CD4-positive, alpha-beta T cell treated with Interferon gamma for 1 hour (primary cell): Measurements from ENCODE around the gene ENAH.

Experiments
- DNase-seq: peaks from one replicate; pipeline ENCODE4 v3.0.0-alpha.2; 2020

The ENAH gene

GRCh38 chr1:225449261-225449660 is 203.7 kb downstream of the ENAH start:
- no peak for DNase-seq

DNA sequence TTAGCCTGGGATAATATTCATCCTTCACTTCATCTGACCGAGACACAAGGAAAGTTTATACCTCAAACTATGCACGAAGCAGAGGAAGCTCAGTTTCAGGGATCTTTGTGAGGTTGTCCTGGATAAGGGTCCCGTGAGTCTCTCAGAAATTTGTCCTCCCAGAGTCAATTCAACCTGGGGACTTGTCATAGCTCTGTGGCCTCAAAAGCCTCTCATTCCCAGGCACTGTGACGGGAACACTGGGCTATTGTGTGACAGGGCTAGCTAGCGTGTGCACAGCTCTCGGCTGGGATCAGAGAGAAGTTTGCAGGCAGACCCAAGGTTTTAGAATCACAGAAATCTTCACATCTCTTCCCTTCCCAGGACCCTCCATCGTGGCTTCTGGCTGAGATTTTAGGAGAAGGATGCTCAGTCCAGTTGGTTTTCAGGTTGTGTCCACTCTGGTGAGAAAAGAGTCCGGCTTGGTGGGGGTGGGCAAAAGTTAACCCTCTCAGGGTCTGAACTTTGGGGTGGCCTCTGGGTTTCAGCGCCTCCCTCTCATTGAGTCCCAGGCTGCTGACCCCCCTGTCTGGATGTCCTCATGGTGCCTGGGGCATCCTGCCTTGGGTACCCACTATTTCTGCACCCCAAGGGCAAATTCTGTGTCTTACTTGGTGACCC is 204.6 kb downstream of the ENAH start:
- DNase-seq: no peak

DNA sequence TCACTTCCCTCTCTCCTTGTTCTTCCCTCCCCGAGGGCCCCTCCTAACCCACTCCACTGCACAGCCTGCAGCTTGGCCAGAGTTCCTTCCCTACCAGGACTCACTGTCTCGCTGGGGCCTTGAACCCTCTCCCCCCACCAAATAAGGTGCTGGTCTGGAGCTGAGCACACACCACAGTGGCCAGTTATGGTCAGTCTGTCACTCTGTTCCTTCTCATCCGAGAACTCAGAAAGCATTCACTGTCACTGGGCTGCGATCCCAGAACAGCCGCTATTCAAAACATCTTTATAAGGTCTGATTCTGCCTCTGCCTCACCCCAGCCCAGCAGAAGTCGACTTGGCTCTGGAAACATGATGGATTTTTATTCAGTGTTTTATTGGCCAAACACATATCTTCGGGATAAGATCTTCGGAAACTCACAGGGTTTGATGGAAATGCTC is 205.3 kb downstream of the ENAH start:
- DNase-seq: no peak

DNA sequence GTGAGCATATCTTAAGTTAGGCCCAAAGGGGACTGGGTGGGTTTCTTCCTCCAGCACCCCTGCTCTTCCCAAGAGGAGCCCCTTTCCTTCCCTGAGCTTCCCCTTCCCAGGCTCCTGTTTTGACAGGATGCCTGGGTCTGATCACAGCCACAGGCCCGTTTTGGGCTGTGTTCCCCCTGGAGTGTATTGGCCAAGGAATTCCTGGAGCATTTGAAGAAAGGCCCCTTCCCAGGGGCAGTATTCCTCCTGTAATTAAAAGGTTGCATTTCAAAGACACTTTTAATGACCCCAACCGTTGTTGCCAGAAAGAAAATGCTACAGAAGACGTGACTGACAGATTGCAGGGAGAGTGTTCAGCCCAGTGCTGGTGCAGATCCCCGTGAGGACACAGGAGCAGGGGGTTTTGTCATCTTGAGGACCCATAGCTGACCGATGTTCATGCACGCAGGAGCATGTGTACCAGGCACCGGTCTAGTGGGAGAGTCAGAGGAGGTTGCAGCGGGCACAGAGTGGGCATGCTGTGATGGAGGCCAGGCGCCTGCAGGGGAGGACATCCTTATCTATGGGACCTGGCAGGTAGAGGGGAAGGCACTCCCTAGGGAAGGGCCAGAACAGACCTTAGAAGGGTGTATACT is 205.8 kb downstream of the ENAH start:
- no peak for DNase-seq

GRCh38 chr1:225446595-225446960 is 206.3 kb downstream of the ENAH start:
- no peak for DNase-seq

DNA sequence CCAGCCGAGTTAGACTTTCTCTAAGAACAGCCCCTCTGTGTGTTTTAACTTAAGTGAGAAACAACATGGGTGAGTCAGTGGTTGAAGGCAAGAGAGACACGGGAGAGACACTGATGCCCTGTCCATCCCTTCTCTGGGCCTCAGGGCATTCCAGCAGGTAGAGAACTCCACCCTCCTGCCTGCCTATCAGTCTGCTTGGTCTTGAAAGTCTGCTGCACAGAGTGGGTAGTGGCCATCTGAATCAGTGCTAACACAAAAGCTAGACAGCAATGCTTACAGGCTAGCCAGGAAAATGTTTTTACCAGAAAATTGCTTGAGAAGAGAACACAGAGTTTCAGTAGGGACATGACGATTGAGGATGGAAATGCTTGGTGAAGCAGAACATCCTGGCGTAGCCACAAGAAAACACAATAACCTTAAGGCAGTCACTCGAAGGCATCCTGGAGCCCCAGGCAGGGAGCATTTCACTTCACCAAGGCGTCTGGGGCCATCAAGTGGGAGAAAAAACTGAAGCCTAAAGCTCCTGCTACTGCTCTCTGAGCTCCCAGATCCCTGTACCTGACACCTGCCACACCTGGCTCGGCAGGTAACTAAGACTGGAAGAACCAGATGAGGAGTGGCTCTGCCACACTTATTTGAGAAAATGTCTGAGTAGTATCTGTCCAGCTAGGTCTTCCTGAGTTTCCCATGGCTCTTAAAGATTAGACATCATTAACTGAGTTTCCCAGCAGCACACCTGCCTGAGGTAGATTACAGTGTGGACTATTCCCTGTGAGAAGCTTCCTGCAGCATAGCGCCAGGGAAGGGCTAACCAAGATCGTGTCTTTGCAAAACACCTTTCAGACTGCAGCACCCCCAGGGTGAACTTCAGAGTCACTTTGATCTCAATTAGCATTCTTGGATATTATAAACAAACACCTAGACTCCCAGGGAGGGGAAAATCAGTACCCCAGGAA is 207.0 kb downstream of the ENAH start:
- no peak for DNase-seq

DNA sequence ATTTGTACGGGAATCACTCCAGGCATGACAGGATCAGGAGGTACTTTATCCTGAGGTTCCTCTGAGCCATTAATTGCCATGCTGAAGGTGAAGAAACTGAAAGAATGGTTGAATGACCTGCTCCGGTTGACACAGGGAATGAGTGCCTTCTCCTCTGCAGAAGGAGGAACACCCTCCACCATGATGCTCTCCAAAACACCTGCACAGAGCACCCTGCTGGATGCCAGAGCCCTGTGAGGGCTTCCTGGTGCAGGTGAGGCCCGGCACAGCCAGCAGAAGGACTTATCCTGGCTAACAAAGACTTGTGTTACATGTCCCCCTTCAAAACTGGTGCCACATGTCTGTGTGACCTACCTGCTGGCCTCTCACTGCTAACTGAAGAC is 210.8 kb downstream of the ENAH start:
- DNase-seq: no peak

DNA sequence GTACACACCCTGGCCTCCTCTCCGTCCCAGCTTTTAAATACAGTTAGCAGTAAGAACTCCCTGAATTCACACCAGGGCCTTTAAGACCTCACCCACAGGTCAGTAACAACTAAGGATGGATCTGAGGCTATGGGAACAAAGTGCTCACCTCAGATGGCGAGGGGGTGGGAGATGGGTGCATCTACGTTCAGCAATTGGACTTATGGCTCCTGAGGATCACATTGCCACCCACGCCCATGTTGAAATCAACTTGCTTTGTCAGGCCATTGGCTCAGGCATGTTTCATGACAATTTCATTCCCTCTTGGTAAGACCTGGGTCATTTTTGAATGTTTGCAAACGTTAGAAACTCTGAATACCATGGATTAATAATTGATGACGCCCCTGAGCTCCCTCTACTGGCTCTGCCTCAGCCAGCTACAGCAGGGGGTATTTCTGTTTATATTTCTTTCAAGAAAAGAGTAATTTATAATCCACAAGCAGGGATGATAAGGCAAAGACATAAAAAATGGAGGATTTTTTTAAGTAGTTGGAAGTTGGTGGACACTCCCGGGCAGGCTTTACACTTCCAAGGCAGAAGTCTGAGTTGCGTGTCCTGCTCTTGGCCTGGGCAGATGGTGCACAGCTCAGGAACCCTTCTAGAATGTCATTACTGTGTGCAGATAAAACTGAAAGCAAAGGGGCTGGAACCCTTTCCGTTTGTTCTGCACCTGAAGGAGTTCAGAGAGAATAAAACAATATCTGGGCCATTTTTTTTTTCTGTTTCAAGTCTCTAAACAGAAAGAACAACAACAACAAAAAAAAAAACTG is 211.4 kb downstream of the ENAH start:
- no peak for DNase-seq

DNA sequence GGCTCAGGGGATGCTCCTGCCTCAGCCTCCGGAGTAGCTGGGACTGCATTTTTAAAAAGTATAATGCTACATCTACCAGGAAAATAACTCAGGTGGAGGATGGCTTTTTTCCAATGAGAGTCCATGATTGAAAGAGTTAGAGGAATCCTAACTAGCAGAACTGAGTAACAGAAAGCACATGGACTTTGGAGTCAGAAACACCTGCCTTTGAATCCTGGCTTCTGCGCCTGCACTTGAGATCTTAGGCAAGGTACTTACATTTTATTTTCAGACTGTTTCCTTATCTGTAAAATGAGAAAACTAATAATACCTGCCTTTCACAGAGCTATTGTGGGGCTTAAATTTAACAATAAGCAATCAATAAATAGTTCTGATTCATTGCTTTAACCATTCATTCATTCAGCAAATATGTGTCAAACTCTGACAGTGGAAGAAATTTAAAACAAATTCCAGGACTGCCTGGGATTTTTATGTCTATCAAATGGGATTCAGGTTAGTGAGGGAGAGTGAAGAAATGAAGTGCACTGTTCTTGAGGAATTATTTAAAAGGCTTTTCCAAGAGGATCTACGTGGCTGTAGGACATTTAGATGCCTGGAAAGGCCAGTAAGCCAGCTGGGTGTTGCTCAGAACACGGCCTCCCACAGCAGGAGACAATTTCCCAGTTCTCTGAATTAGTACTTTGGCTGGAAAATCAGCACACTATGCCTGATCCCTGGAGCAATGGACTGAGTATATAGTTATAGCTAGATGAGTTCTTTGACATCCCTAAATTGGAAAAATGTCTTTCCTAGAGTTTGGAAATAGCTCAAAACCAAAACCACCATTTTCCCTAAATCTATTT is 212.3 kb downstream of the ENAH start:
- no peak for DNase-seq

DNA sequence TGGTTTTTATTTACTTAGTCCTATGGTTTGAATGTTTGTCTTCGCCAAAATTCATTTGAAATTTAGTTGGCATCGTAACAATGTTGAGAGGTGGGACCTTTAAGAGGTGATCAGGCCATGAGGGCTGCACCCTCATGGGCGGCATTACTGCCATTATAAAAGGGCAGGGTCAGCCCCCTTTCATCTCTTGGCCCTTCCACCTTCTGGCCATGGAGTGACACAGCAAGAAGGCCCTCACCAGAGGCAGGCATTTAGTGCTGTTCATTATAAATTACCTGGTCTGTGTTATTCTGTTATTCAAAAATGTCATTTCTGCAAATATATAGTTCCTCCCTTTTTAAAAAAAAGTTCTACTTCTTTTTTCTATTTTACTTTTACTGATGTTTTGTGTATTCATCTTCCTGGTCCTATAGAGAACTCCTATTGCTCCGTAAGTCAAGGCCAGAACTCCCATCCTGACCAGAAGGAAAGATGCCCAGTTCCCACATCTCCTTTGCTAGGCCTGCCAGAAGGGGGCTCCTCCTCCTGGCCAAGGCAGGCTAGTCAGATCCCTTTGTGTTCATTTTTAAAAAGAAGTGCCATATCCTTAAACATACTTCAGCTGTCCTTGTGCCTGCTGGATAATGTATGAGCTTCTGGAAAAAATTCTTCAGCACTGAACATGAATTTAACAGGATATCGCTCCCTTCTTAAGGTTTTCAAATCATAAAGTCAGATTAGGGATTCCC is 215.0 kb downstream of the ENAH start:
- no peak for DNase-seq
